Mesodermal cell (in vitro differentiated cells): ENCODE measurements around the gene ABHD12B.

Experiments
- H3K27ac ChIP-seq: 2 replicates; pipeline ENCODE4 v1.7.0; 2013; ENCODE audit warnings: mild to moderate bottlenecking, low read depth, low read length, moderate library complexity; ENCODE audit not compliant: severe bottlenecking
- H3K36me3 ChIP-seq: 2 replicates; pipeline ENCODE4 v1.7.1; 2013; ENCODE audit warnings: mild to moderate bottlenecking, low read length, moderate library complexity; ENCODE audit not compliant: control insufficient read depth, insufficient read depth
- H3K4me1 ChIP-seq: one replicate; pipeline ENCODE4 v1.7.1; 2013; ENCODE audit warnings: mild to moderate bottlenecking, low read length; ENCODE audit not compliant: insufficient read depth, control insufficient read depth, poor library complexity, severe bottlenecking
- H3K4me3 ChIP-seq: 2 replicates; pipeline ENCODE4 v1.7.0; 2013; ENCODE audit warnings: low read length, control low read depth, mild to moderate bottlenecking; ENCODE audit not compliant: insufficient read depth, poor library complexity, severe bottlenecking; ENCODE audit errors: extremely low read depth
- H3K9me3 ChIP-seq: 2 replicates; pipeline ENCODE4 v1.7.1; 2013; ENCODE audit warnings: mild to moderate bottlenecking, low read length, moderate library complexity; ENCODE audit not compliant: control insufficient read depth
- WGBS, 2 experiments: methylation state at CpG; one replicate each; pipeline ENCODE4 v1.1.5; 2013; ENCODE audit warnings: missing lambda C conversion rate in 2 of 2; ENCODE audit not compliant: insufficient coverage in 2 of 2; 5-methylcytosine and 5-hydroxymethylcytosine counted together

The ABHD12B gene

GRCh38 chr14:50924236-50924635 is 52.4 kb downstream of the ABHD12B start:
- Histone ChIP-seq H3K9me3 (no peaks in the 10 kb centered on the region), H3K27ac (no peak overlapping the region), H3K4me1 (peaks cover 11% of the 10 kb centered on the region), H3K4me3 (no peak overlapping the region), H3K36me3 (peaks cover 5% of the 10 kb centered on the region)
- 94 to 95% methylated on average over 4 to 5 of the region's 6 CpGs for WGBS, 2 experiments

DNA sequence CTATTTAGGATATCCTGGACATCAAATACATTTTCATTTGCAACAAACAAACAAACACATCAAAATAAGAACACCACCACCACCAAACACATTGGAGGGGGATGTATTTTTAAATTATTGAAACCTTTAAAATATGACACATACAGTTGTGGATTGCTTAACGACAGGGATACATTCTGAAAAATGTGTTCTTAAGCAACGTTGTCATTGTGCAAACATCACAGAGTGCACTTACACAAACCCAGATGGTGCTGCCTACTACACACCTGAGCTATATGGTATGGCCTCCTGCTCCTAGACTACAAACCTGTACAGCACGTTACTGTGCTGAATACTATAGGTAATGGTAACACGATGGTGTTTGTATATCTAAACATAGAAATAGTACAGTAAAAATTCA is 53.0 kb downstream of the ABHD12B start:
- Histone ChIP-seq H3K36me3 (peaks cover 5% of the 10 kb centered on the region), H3K9me3 (no peaks in the 10 kb centered on the region), H3K4me1 (peaks cover 9% of the 10 kb centered on the region), H3K4me3 (no peak overlapping the region), H3K27ac (no peak overlapping the region)
- WGBS, 2 experiments = 80 to 90% methylated on average over 1 to 2 of the region's 4 CpGs

DNA sequence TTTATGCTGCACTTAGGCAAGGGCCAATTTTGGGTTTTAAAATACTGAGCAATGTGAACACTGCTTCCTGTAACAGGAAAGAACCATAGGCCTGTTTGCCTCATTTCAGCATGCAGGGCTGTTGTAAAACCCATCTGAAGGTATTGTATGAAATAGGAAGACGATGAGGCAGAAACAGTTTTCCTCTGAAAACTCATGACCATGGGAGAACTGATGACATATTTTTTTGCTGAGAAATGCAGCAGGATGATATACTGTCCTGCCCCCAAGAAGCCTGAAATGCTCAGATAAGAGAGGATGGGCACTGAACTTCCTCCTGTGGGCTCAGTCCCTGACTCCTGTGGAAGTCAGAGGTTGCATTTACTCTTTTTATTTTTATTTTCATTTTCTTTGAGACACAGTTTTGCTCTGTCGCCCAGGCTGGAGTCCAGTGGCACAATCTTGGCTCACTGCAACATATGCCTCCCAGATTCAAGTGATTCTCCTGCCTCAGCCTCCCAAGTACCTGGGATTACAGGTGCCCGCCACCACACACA is 55.1 kb downstream of the ABHD12B start:
- H3K36me3 ChIP-seq = peaks cover 10% of the 10 kb centered on the region
- 79 to 94% methylated on average over 2 of the region's 3 CpGs for WGBS, 2 experiments
- H3K4me3 ChIP-seq = no peak overlapping the region
- H3K27ac ChIP-seq = no peak overlapping the region
- no peaks in the 10 kb centered on the region for H3K9me3 ChIP-seq
- no peaks in the 10 kb centered on the region for H3K4me1 ChIP-seq

DNA sequence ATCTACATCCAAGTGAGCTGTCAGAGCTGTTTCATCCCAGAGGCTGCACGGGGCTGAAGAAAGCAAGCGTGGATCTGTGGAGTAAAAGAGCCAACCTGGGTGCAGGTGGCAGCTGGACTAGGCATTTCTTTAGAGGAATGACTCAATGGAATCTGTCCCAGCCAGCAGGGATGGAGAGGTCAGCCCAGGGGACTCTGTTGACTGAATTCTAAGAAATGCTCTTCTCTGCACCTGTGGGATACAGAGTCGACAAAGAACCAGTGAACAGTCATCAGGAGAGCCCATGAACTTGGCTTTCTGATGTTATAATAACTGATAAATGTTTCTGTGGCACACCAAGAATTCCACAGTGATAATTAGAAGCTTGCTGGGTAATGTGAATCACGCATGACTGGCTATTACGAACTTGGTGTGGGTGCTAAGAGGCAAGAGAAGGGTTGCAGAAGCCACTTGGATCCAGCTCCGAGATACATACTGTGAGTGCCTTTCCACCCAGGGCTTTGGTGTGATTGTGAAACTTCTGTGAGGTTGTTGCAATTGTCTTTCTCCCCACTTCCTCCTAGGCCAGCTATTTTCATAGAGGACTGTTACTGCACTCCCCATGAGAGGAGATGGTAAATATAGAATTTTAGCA is 56.3 kb downstream of the ABHD12B start:
- H3K36me3 ChIP-seq = peaks cover 10% of the 10 kb centered on the region
- 95 to 98% methylated on average over 4 to 5 of the region's 6 CpGs for WGBS, 2 experiments
- H3K27ac ChIP-seq = no peak overlapping the region
- H3K9me3 ChIP-seq = no peaks in the 10 kb centered on the region
- no peaks in the 10 kb centered on the region for H3K4me1 ChIP-seq
- no peak overlapping the region for H3K4me3 ChIP-seq

DNA sequence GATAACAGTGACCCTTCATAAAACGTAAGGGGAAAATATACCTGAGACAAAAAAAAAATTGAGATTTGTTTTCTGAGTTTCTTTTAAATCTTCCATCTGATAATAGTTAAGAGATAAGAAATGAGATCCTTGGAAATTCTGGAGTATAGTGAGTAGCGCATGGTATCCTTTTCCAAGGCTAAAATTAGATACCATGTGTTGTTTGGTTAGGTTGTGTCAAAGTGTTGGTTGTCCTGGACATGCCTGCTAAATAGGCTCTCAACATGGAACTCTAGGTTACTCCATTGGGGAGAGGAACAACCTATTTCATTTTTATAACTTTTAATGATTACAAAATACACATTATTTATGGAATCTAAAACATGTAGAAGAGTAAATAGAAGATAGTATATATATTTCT is 57.7 kb downstream of the ABHD12B start:
- H3K27ac ChIP-seq = no peak overlapping the region
- WGBS, 2 experiments = 100% methylated on average over 1 to 2 of the region's 2 CpGs

GRCh38 chr14:50931559-50931958 is 59.7 kb downstream of the ABHD12B start:
- H3K4me1 ChIP-seq = no peaks in the 10 kb centered on the region
- peaks cover 10% of the 10 kb centered on the region for H3K36me3 ChIP-seq
- no peak overlapping the region for H3K4me3 ChIP-seq
- H3K9me3 ChIP-seq = no peaks in the 10 kb centered on the region
- H3K27ac ChIP-seq = no peak overlapping the region
- 100% methylated on average over 1 of the region's 3 CpGs; no CpG with 5 or more reads in 1 of the 2 experiments for WGBS, 2 experiments

More for the DNA sequence above, 57.7 kb downstream of the ABHD12B start:
- Histone ChIP-seq H3K4me3 (no peak overlapping the region), H3K9me3 (no peaks in the 10 kb centered on the region), H3K36me3 (peaks cover 10% of the 10 kb centered on the region), H3K4me1 (no peaks in the 10 kb centered on the region)

GRCh38 chr14:50932156-50932555 is 60.3 kb downstream of the ABHD12B start:
- H3K27ac ChIP-seq = no peak overlapping the region
- H3K36me3 ChIP-seq = peaks cover 10% of the 10 kb centered on the region
- 89% methylated on average over 1 of the region's 1 CpG; no CpG with 5 or more reads in 1 of the 2 experiments for WGBS, 2 experiments
- no peaks in the 10 kb centered on the region for H3K4me1 ChIP-seq
- H3K9me3 ChIP-seq = no peaks in the 10 kb centered on the region
- H3K4me3 ChIP-seq = no peak overlapping the region

DNA sequence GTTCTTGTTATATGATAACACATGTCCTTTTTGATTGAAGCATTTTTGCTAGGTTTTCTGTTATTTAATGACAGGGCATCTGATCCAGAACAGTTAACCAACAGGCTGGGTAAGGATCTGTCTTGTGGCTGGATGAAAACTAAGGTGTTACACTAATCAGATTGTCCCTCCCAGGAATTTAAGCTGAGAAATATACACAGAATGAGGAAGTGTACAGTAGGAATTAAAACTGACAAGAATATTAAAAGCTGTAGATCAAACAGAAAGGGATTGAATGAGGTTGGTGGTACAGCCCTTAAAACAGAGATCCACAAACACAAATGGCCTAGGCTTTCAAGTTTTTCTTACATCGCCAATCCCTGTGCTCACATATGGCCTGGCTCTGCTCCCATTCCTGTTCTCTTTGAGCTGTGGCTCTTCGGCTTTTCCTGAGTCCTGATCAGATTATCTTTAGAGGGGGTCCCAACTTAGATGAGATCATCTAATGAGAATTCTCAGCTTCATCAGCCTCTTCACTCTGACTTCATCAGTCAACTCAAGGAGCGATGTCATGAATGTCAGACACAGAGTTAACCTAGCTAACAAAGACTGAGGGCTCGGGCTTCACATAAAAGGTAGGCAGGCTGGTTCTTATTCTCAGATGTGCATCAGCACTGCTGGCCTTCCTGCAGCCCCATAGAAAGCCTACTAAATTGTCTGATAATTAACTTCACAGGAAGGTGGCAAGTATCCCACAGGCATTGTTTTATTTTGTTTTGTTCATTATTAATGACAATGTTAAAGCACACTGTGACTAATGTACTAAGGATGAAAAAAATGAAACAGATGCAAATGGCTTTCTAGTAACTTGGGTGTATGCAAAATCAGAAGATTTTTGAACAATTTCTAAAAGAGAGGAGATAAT is 61.0 kb downstream of the ABHD12B start:
- Histone ChIP-seq H3K4me1 (peaks cover 5% of the 10 kb centered on the region), H3K27ac (no peak overlapping the region), H3K9me3 (no peaks in the 10 kb centered on the region), H3K4me3 (no peak overlapping the region), H3K36me3 (peaks cover 10% of the 10 kb centered on the region)
- WGBS, 2 experiments = 85 to 88% methylated on average over 3 to 4 of the region's 4 CpGs

GRCh38 chr14:50935126-50936015 is 63.5 kb downstream of the ABHD12B start:
- no peak overlapping the region for H3K27ac ChIP-seq
- H3K9me3 ChIP-seq = no peaks in the 10 kb centered on the region
- peaks cover 5% of the 10 kb centered on the region for H3K36me3 ChIP-seq
- 74 to 78% methylated on average over 4 of the region's 5 CpGs for WGBS, 2 experiments
- H3K4me1 ChIP-seq = peaks cover 5% of the 10 kb centered on the region
- H3K4me3 ChIP-seq = no peak overlapping the region

DNA sequence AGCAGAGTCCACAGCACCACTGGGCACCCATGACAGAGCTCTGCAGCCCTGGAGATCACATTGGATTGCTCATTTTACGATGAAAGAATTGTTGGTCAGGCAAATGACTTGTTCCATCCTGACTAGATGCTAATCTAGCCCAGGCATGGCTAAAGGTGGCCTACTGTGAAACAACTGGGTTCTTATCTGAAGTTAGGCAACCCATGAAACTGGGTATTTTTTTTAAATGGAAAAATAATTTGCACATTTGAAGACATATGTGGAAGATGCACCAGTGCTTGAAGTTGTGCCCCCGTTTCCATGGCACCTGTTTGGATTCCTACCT is 64.1 kb downstream of the ABHD12B start:
- Histone ChIP-seq H3K27ac (no peak overlapping the region), H3K36me3 (peaks cover 5% of the 10 kb centered on the region), H3K4me3 (no peak overlapping the region), H3K9me3 (no peaks in the 10 kb centered on the region), H3K4me1 (peaks cover 5% of the 10 kb centered on the region)
- 79 to 86% methylated on average over 2 of the region's 2 CpGs for WGBS, 2 experiments
